ENCODE measurements around the gene PTPRJ. TPM values are rescaled to one million over a fixed set of nuclear protein-coding genes. Genes with fewer than 3 reads are reported as not detected.

The PTPRJ gene
- total RNA-seq, 3 donors from 2014 or later: 14.6 to 15.7 (median 14.7) TPM

GRCh38 chr11:48055292-48056132 lies 75.2 kb downstream of the PTPRJ start:
- Histone ChIP-seq H3K36me3 (no peaks in the 10 kb centered on the region), H3K27ac (peak overlapping the region; percentile 73 to 81), H3K9me3 (no peaks in the 10 kb centered on the region), H3K4me1 (peaks cover 0 to 10% of the 10 kb centered on the region in 2 donors), H3K4me3 (peak overlapping the region in 1 of 3 donors; percentile 41), H3K27me3 (no peaks in the 10 kb centered on the region)
- TF ChIP-seq POLR2AphosphoS5 (IDR thresholded peaks at IDR 0.05): peak in 1 of 3 donors; percentile 46
- no peak for TF ChIP-seq CTCF (IDR thresholded peaks at IDR 0.05)
- peak in 1 of 2 donors; percentile 49 for DNase-seq (ENCODE audit: low spot score in 2 of 2)
- intact Hi-C loops (cut with DNase I; ENCODE audit: low total_unique reads): no loop called here

GRCh38 chr11:48056325-48057183 lies 76.2 kb downstream of the PTPRJ start:
- no peak for TF ChIP-seq CTCF (IDR thresholded peaks at IDR 0.05)
- TF ChIP-seq POLR2A (IDR thresholded peaks at IDR 0.05): no peak
- no peak for TF ChIP-seq POLR2AphosphoS5 (IDR thresholded peaks at IDR 0.05)
- Histone ChIP-seq H3K9me3 (no peaks in the 10 kb centered on the region), H3K36me3 (no peaks in the 10 kb centered on the region), H3K4me3 (no peak overlapping the region), H3K4me1 (peaks cover 0 to 10% of the 10 kb centered on the region in 2 donors), H3K27ac (peak overlapping the region; percentile 73 to 81), H3K27me3 (no peaks in the 10 kb centered on the region)
- intact Hi-C loops (cut with DNase I; ENCODE audit: low total_unique reads): no loop called here
- no peak for DNase-seq (ENCODE audit: low spot score in 2 of 2)

- intact Hi-C loops (cut with DNase I; ENCODE audit: low total_unique reads): no loop called here
These were observed 77.7 kb downstream of the PTPRJ start for GRCh38 chr11:48058064-48058463.

GRCh38 chr11:48058788-48059187 lies 78.4 kb downstream of the PTPRJ start:
- Histone ChIP-seq H3K27me3 (no peaks in the 10 kb centered on the region), H3K36me3 (no peaks in the 10 kb centered on the region), H3K4me3 (no peak overlapping the region), H3K4me1 (peaks cover 0 to 6% of the 10 kb centered on the region in 2 donors), H3K9me3 (no peaks in the 10 kb centered on the region), H3K27ac (no peak overlapping the region)
- no peak for DNase-seq (ENCODE audit: low spot score in 2 of 2)
- intact Hi-C loops (cut with DNase I; ENCODE audit: low total_unique reads): no loop called here
- no peak for TF ChIP-seq POLR2AphosphoS5 (IDR thresholded peaks at IDR 0.05)
- no peak for TF ChIP-seq POLR2A (IDR thresholded peaks at IDR 0.05)
- no peak for TF ChIP-seq CTCF (IDR thresholded peaks at IDR 0.05)

More at GRCh38 chr11:48058064-48058463, 77.7 kb downstream of the PTPRJ start:
- H3K36me3 ChIP-seq: no peaks in the 10 kb centered on the region
- H3K27me3 ChIP-seq: no peaks in the 10 kb centered on the region
- H3K4me1 ChIP-seq: peaks cover 0 to 6% of the 10 kb centered on the region in 2 donors
- TF ChIP-seq CTCF (IDR thresholded peaks at IDR 0.05): no peak
- no peak for TF ChIP-seq POLR2A (IDR thresholded peaks at IDR 0.05)
- TF ChIP-seq POLR2AphosphoS5 (IDR thresholded peaks at IDR 0.05): no peak
- H3K9me3 ChIP-seq: no peaks in the 10 kb centered on the region
- DNase-seq (ENCODE audit: low spot score in 2 of 2): no peak
- H3K4me3 ChIP-seq: no peak overlapping the region
- no peak overlapping the region for H3K27ac ChIP-seq

All from breast epithelium (tissue), 4 donors.